Lower leg skin (tissue), 4 donors: ENCODE measurements around the gene DCAF8. TPM values are rescaled to one million over a fixed set of nuclear protein-coding genes. Genes with fewer than 3 reads are reported as not detected.

Experiments used
- DNase-seq, 2 donors: peaks; one replicate each; pipeline ENCODE4 v3.0.0-alpha.2; 2019; ENCODE audit warnings: low spot score in 2 of 2
- H3K4me3 ChIP-seq: fragments of 200-600 bp; sonication (generic); 2 replicates; pipeline ENCODE4 v1.5.1; 2017; ENCODE audit warnings: mild to moderate bottlenecking, low read depth; ENCODE audit not compliant: poor library complexity, severe bottlenecking
- CTCF ChIP-seq, 3 donors: fragments of 450-650 bp; IDR thresholded peaks; one replicate each; pipeline ENCODE4 v1.5.1; 2016; ENCODE audit warnings: antibody characterized with exemption in 3 of 3, mild to moderate bottlenecking in 3 of 3, moderate library complexity in 2 of 3
- POLR2A ChIP-seq, 2 donors: fragments of 450-650 bp; IDR thresholded peaks; one replicate each; pipeline ENCODE4 v1.6.1; 2016 to 2017; ENCODE audit warnings: antibody characterized with exemption in 2 of 2, mild to moderate bottlenecking in 1 of 2, moderate library complexity in 1 of 2
- WGBS, 2 donors: methylation state at CpG; one replicate each; pipeline ENCODE4 v1.1.5; 2018; 5-methylcytosine and 5-hydroxymethylcytosine counted together
- intact Hi-C: fragments of 100-400 bp; cut with DNase I; formaldehyde crosslinking; loops from one replicate; pipeline ENCODE4 v1.15.0; 2023; ENCODE audit warnings: low total_unique reads
- total RNA-seq, 4 donors: library from RNA; depleted of rRNA; stranded (reverse); fragments of >200 nt; gene quantifications; one replicate each; pipeline ENCODE4 v1.1.0, GENCODE V29; 2016

Gene DCAF8
- total RNA-seq, 4 donors from 2014 or later, result 90.2 to 141 (median 97.9) TPM

GRCh38 chr1:160168016-160168415 is 94.3 kb downstream of the DCAF8 start:
- intact Hi-C loops, result no loop called here
- 69 to 72% methylated on average over 5 of the region's 5 CpGs for WGBS, 2 donors
- DNase-seq, result no peak
- TF ChIP-seq CTCF (IDR thresholded peaks at IDR 0.05) (no peak), POLR2A (IDR thresholded peaks at IDR 0.05) (no peak)
- no peak overlapping the region for H3K4me3 ChIP-seq

DNA sequence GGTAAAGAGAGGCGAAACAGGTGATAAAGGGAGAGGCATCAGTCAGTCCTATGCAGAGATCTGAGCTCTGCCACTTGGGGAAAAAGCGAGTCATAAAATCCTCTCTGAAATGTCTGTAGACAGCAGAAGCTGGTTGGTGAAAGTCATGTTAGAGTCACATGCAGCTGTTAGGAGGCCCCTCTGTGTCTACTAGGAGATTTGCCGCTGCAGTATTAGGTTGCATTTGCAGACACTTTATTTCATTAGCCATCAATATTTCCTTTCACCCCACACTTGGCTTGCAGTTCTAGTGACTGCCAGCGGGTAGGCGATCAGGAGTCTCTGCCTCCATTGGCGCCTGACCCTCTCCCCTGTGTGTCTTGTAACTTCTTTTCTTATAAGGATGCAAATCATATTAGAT is 94.8 kb downstream of the DCAF8 start:
- H3K4me3 ChIP-seq, result no peak overlapping the region
- no peak for DNase-seq
- WGBS, 2 donors, result 91 to 97% methylated on average over 6 of the region's 6 CpGs
- TF ChIP-seq POLR2A (IDR thresholded peaks at IDR 0.05) (no peak), CTCF (IDR thresholded peaks at IDR 0.05) (no peak)
- intact Hi-C loops, result no loop called here

DNA sequence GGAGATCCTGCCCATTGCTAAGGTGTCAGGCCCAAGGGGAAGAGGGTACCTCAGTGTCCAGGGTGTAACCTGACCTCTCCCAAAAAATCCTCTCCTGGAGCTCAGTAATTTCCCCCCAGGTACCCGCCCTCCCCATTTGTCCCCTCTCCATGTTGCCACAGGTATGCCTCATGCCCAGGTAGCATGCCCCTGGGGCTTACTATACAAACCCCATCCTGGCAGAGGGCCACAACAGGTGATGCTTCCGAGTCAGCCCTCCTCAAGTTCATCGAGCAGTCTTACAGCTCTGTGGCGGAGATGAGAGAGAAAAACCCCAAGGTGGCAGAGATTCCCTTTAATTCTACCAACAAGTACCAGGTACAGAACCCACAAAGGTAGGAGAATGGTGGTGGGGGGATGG is 95.3 kb downstream of the DCAF8 start:
- intact Hi-C loops, result no loop called here
- TF ChIP-seq CTCF (IDR thresholded peaks at IDR 0.05) (no peak), POLR2A (IDR thresholded peaks at IDR 0.05) (no peak)

DNA sequence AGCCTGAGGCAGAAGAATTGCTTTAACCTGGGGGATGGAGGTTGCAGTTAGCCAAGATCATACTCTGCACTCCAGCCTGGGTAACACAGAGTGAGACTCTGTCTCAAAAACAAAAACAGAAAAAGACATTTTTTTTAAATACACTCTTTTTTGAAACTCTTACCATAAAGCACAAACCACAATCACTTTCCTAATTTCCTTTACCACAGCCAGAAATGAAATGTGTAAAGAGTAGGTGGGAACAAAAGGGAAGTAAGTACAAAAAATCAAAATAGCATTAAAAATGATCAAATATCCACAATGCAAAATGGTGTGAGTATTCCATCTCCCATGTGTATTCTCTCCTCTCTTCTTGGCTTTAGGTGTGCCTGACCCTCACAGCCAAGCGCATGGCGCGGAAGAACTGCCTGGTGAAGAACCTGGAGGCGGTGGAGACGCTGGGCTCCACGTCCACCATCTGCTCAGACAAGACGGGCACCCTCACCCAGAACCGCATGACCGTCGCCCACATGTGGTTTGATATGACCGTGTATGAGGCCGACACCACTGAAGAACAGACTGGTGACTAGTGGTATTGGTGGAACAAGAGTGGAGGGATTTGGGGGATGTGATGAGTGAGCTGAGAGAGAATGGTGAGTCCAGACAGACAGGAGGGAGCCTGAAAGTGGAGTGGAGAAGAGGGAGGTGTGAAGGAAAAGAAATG is 96.0 kb downstream of the DCAF8 start:
- peak in 1 of 2 donors; percentile 75 for DNase-seq
- intact Hi-C loops, result no loop called here
- no peak overlapping the region for H3K4me3 ChIP-seq
- 76 to 90% methylated on average over 12 of the region's 12 CpGs for WGBS, 2 donors
- no peak for TF ChIP-seq CTCF (IDR thresholded peaks at IDR 0.05)
- no peak for TF ChIP-seq POLR2A (IDR thresholded peaks at IDR 0.05)

More for the DNA sequence above, 95.3 kb downstream of the DCAF8 start:
- no peak overlapping the region for H3K4me3 ChIP-seq
- WGBS, 2 donors, result 65 to 68% methylated on average over 4 of the region's 4 CpGs
- peak in 1 of 2 donors; percentile 34 for DNase-seq

Other genes starting within 250 kb of the DCAF8 start
- gene PIGM, start 230.6 kb downstream of the DCAF8 start, total RNA-seq, result 1 to 10 TPM; 2.4 to 4.5 (median 3.6) TPM
- gene KCNJ10, start 192.4 kb downstream of the DCAF8 start, total RNA-seq, result not detected
- under 1 TPM in 1 of 4 donors, not detected in 3; 0.12 TPM for gene KCNJ9, start 181.0 kb downstream of the DCAF8 start, total RNA-seq
- 10 to 100 TPM; 44.5 to 74.5 (median 54.9) TPM for gene IGSF8, start 163.9 kb downstream of the DCAF8 start, total RNA-seq
- gene ATP1A2, start 146.8 kb downstream of the DCAF8 start, total RNA-seq, result 1 to 10 TPM; 1.1 to 5.8 (median 5.0) TPM
- gene ATP1A4, start 110.9 kb downstream of the DCAF8 start, total RNA-seq, result under 1 TPM in 1 of 4 donors, not detected in 3; 0.32 TPM
- gene CASQ1, start 72.0 kb downstream of the DCAF8 start, total RNA-seq, result under 1 TPM in 2 of 4 donors, not detected in 2; 0.12 to 0.23 TPM
- 10 to 100 TPM; 50.7 to 76.6 (median 60.1) TPM for gene PEA15, start 57.2 kb downstream of the DCAF8 start, total RNA-seq
- gene PEX19, start 22.6 kb upstream of the DCAF8 start, total RNA-seq, result 10 to 100 TPM; 33.4 to 52.9 (median 48.2) TPM
- gene COPA, start 80.7 kb upstream of the DCAF8 start, total RNA-seq, result 10 to 100 TPM; 72.3 to 93.6 (median 80.2) TPM
- gene NCSTN, start 80.8 kb upstream of the DCAF8 start, total RNA-seq, result 10 to 100 TPM; 37.2 to 64.9 (median 48.3) TPM
- gene NHLH1, start 104.5 kb upstream of the DCAF8 start, total RNA-seq, result under 1 TPM in 1 of 4 donors, not detected in 3; 0.10 TPM
- gene VANGL2, start 138.0 kb upstream of the DCAF8 start, total RNA-seq, result 10 to 100 TPM; 18.7 to 27.3 (median 24.4) TPM